HG03469 (cell line): ENCODE results near the gene SMIM12.
A peak's percentile ranks its signal among the peaks of the same experiment; 100 is the strongest.

Experiments
- ATAC-seq: cut with Tn5 transposase; IDR thresholded peaks from one replicate; pipeline ENCODE4 v1.9.1; 2021; ENCODE audit warnings: mild to moderate bottlenecking, moderate library complexity, moderate number of reproducible peaks; ENCODE audit not compliant: unreplicated experiment

SMIM12 gene, protein sequence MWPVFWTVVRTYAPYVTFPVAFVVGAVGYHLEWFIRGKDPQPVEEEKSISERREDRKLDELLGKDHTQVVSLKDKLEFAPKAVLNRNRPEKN

GRCh38 chr1:34859446-34860200 lies at the start of gene SMIM12:
Gene SMIM12, minus strand, starts transcription at chr1:34859749. Its CDS starts 3,772 bp downstream, at chr1:34855977.
- ATAC-seq: peak; percentile 72

- no peak for ATAC-seq
These were observed 48.8 kb upstream of the SMIM12 start for GRCh38 chr1:34908369-34908768.

- ATAC-seq: no peak
These were observed 48.0 kb upstream of the SMIM12 start for GRCh38 chr1:34907487-34908090.

DNA sequence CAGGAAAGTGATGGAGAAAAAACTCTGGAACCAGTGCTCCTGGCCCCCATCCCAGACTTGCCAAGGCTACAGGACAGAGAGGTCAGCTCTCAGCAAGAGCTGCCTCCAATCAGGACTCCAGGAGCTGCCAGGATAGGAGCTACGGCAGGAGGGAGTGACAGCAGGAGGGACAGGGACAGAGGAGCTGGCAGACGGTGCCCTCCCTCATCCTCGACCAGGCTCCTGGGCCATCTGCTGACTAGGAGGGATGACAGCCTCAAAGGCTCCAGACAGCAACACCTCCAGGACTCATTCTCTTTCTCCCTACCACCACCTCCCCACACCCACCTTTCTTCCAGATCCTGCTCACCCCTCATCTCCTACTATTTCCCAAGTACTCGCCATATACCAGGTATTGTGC lies 47.2 kb upstream of the SMIM12 start:
- no peak for ATAC-seq

GRCh38 chr1:34906222-34906621 lies 46.7 kb upstream of the SMIM12 start:
- ATAC-seq: no peak

DNA sequence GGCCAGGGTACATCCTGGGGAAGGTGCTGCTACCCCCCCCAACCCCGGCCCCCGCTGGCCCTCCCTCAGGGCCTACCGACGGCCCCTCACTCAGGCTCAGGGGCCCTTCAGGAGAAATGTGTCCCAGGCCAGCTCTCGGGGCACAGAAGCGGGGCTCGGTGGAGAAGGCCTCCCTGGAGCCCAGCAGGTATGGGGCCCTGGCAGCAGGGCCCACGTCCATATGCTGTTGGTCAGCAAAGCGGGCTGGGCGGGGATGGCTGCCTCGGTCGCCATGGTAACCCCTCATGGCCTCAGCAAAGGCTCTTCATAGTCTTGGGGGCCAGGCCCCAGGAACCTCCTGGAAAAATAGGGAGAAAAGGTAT lies 45.5 kb upstream of the SMIM12 start:
- no peak for ATAC-seq

DNA sequence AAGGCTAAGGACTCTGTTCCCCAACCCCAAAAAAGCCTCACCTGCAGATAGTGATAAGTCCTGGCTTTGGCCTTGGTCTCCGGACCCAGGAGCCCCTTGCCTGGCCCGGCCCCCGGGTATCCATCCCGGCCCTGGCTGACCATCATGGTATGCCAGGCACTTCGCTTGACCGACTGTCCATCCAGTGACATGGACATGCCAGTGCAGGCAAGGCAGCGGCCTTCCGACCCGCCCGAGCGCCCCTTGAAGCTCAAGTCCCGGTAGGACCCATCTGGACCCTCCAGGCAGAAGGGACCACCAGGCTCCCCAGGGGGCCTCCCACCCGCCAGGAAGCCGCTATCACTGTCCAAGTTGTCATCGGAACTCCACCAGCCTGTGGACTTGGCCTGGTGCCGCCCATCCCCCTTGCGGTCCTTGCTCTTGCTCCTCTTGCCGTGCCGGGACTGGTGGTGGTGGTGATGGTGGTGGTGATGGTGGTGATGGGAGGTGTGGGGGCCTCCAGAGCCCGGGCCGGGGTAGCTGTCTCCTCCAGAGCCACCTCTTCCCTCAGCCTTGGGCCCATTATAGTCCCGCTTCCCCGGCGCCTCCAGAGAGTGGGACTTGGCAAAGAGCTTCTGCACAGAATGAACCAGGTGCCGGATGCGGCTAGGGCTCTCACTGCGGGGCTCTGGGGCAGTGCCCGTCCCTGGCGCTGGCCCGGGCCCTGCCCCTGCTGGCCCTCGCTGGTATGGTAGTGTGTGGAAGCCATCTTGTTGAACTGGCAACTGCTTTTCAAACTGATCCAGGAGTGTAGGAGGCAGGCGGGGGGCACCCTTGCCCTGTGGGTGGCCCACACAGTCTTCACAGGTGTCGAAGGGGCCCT lies 44.9 kb upstream of the SMIM12 start:
- no peak for ATAC-seq

GRCh38 chr1:34901919-34902318 lies 42.4 kb upstream of the SMIM12 start:
- ATAC-seq: no peak

GRCh38 chr1:34900775-34901502 lies 41.4 kb upstream of the SMIM12 start:
- no peak for ATAC-seq

DNA sequence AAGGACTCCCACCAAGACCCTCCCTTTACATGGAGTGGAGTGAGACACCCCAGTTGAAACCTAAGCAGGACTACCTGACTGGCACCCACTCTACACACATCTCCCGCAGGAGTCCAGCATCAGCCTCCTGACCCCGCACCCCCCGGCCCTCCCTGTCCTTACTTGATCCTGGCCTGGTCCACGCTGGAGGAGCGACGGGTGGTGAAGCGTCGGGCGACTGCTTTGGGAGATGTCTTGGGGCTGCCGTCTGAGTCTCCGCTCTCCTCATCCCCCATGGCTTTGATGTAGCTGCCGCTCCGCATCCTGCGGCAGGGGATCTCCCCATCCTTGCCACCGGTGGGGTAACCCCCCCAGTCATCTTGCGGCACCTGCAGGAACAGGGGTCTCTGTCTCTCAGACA lies 40.4 kb upstream of the SMIM12 start:
- ATAC-seq: no peak

- ATAC-seq: no peak
These were observed 39.9 kb upstream of the SMIM12 start for GRCh38 chr1:34899471-34899870.

DNA sequence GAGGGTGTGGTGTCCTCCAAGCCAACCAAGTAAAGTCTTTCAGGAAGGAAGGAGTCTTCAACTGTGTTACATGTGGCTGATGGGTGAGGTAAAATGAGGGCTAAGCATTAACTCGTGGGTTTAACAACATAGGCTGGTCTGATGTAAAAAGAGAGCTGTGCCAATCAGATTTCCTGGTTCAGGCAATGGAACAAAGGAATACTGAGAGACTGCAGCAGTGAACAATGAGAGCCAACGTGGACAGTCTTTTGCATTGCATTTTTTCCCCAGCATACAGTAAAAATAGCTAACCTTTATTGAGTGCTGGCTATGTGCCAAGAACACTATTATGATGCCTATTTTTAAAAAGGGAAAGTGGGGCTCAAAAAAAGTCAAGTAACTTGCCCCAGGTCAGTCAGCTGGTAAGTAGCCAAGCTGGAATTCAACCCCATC lies 38.8 kb upstream of the SMIM12 start:
- ATAC-seq: no peak

GRCh38 chr1:34896612-34897011 lies 37.1 kb upstream of the SMIM12 start:
- ATAC-seq: no peak

DNA sequence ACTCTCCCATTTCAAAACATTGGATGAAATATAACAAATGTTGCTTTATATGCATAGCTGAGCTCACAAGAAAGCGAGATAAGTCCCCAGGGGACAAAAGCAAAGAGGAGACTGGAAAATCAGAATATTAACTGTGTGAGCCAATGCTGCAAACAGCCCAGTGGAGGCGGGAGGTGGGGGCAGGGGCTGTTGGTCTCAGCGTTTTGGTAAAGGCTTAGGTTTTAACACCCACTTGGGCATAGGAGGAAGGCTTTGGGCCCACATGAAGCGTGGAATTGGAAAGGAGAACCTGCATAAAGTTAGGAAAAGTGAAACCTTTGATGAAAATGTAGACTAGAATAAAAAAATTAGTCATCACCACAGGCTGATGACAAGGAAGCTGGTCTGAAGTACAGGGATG lies 30.2 kb upstream of the SMIM12 start:
- no peak for ATAC-seq

GRCh38 chr1:34887593-34887992 lies 28.0 kb upstream of the SMIM12 start:
- no peak for ATAC-seq

- no peak for ATAC-seq
These were observed 26.1 kb upstream of the SMIM12 start for GRCh38 chr1:34885405-34886247.

DNA sequence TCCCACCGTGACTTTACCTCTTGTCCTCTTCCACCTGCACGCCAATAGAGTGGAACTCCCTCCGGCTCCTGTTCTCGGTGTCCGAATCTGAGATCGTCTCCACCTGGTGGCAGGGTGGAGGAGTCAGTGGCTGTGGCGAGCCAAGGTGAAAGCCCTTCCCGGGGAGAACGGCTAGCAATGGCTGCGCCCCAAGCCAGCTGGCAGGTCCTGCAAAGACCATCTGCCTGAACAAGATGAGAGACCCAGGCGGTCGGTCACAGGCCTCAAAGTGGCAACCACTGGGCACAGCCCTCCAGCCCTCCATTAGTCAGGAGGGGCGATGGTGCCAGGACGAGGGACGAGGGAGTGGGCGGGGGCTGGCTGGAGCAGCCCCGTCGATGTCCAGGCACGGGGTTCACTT lies 25.4 kb upstream of the SMIM12 start:
- ATAC-seq: no peak

GRCh38 chr1:34884536-34884935 lies 25.0 kb upstream of the SMIM12 start:
- ATAC-seq: no peak

DNA sequence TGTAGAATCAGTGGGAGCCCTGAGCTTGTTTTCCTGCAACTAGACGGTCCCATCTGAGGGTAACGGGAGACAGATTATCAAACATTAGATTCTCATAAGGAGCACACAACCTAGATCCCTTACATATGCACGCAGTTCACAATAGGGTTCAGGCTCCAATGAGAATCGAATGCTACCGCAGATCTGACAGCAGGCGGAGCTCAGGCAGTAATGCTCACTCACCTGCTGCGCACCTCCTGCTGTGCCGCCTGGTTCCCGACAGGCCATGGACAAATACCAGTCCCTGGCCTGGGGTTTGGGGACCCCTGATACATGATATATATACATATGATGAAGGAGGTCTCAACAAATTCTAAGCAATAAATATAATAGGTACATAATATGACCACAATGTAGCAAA lies 19.7 kb upstream of the SMIM12 start:
- no peak for ATAC-seq

GRCh38 chr1:34876406-34876805 lies 16.9 kb upstream of the SMIM12 start:
- no peak for ATAC-seq
